Neural progenitor cell (in vitro differentiated cells): ENCODE data around the gene C1orf226. TPM values are rescaled to one million over a fixed set of nuclear protein-coding genes. Genes with fewer than 3 reads are reported as not detected.
A peak's percentile ranks its signal among the peaks of the same experiment; 100 is the strongest.
"Not testable (repeated sequence)": the region's sequence is repeated elsewhere in the genome, so short reads cannot be mapped to it uniquely, and the experiment has no call there.

Source experiments
- DNase-seq: peaks from one replicate; pipeline ENCODE4 v3.0.0-alpha.2; 2016; ENCODE audit warnings: low spot score
- H2AFZ ChIP-seq: fragments of 200-600 bp; sonication (generic); replicated peaks from 2 replicates; pipeline ENCODE4 v1.6.1; 2016; ENCODE audit warnings: antibody characterized with exemption
- H3F3A ChIP-seq: fragments of 200-600 bp; sonication (generic); 2 replicates; pipeline ENCODE4 v1.6.1; 2016; ENCODE audit warnings: antibody characterized with exemption, low read depth
- H3K27ac ChIP-seq: fragments of 200-600 bp; sonication (generic); 2 replicates; pipeline ENCODE4 v1.5.1; 2016; ENCODE audit warnings: mild to moderate bottlenecking
- H3K27me3 ChIP-seq: fragments of 200-600 bp; sonication (generic); 2 replicates; pipeline ENCODE4 v1.6.1; 2016; ENCODE audit warnings: mild to moderate bottlenecking, moderate library complexity
- H3K36me3 ChIP-seq: fragments of 200-600 bp; sonication (generic); 2 replicates; pipeline ENCODE4 v1.5.1; 2016
- H3K4me1 ChIP-seq: fragments of 200-600 bp; sonication (generic); 2 replicates; pipeline ENCODE4 v1.6.1; 2016; ENCODE audit warnings: mixed run types
- H3K4me2 ChIP-seq: fragments of 200-600 bp; sonication (generic); 2 replicates; pipeline ENCODE4 v1.6.1; 2016
- H3K4me3 ChIP-seq: fragments of 200-600 bp; sonication (generic); 2 replicates; pipeline ENCODE4 v1.5.1; 2016
- H3K79me2 ChIP-seq: fragments of 200-600 bp; sonication (generic); 2 replicates; pipeline ENCODE4 v1.6.1; 2016; ENCODE audit warnings: low read depth
- H3K9ac ChIP-seq: fragments of 200-600 bp; sonication (generic); 2 replicates; pipeline ENCODE4 v1.6.1; 2016
- H3K9me3 ChIP-seq: fragments of 200-600 bp; sonication (generic); 2 replicates; pipeline ENCODE4 v1.5.1; 2016; ENCODE audit warnings: low read depth
- H4K20me1 ChIP-seq: fragments of 200-600 bp; sonication (generic); 2 replicates; pipeline ENCODE4 v1.6.1; 2016; ENCODE audit warnings: low read depth
- H3K27ac Mint-ChIP-seq: 3 replicates; pipeline ENCODE4 v1.8.0; 2021; ENCODE audit warnings: mixed read lengths
- H3K27me3 Mint-ChIP-seq: 2 replicates; pipeline ENCODE4 v1.8.0; 2022; ENCODE audit warnings: low read depth, mild to moderate bottlenecking, inconsistent platforms, moderate library complexity, mixed read lengths; ENCODE audit not compliant: insufficient read depth
- H3K36me3 Mint-ChIP-seq: 3 replicates; pipeline ENCODE4 v1.8.0; 2021; ENCODE audit warnings: mixed read lengths
- H3K4me1 Mint-ChIP-seq: 3 replicates; pipeline ENCODE4 v1.8.0; 2021; ENCODE audit warnings: mixed read lengths
- H3K4me3 Mint-ChIP-seq: 3 replicates; pipeline ENCODE4 v1.8.0; 2021; ENCODE audit warnings: mild to moderate bottlenecking, moderate library complexity, mixed read lengths
- H3K9me3 Mint-ChIP-seq: 3 replicates; pipeline ENCODE4 v1.8.0; 2020; ENCODE audit warnings: mixed read lengths
- EZH2 ChIP-seq: fragments of 200-600 bp; sonication (generic); IDR thresholded peaks from 2 replicates; pipeline ENCODE4 v1.6.1; 2017; ENCODE audit warnings: antibody characterized with exemption, mild to moderate bottlenecking, moderate library complexity
- EZH2phosphoT487 ChIP-seq: fragments of 200-600 bp; sonication (generic); IDR thresholded peaks from 2 replicates; pipeline ENCODE4 v1.6.1; 2017; ENCODE audit warnings: antibody characterized with exemption
- total RNA-seq: library from RNA; depleted of rRNA; stranded (reverse); fragments of >200 nt; gene quantifications from 2 replicates; pipeline ENCODE4 v1.2.3, GENCODE V29; 2015; ENCODE audit warnings: low replicate concordance
- TF ChIP-seq, protein P1 (sequence below): fragments of 200-600 bp; sonication (generic); IDR thresholded peaks from 2 replicates; pipeline ENCODE4 v1.5.1; 2017; ENCODE audit warnings: antibody characterized with exemption, mild to moderate bottlenecking

C1orf226 gene
- total RNA-seq, 1 donor from 2014 or later = 3.9 TPM

- Histone ChIP-seq H3K4me1 (no peaks in the 10 kb centered on the region), H3F3A (no peaks in the 10 kb centered on the region), H3K9me3 (no peaks in the 10 kb centered on the region), H3K27me3 (no peaks in the 10 kb centered on the region), H3K27ac (no peak overlapping the region), H3K79me2 (no peaks in the 10 kb centered on the region), H3K4me3 (no peak overlapping the region), H3K9ac (no peak overlapping the region), H3K4me2 (no peak overlapping the region), H4K20me1 (no peaks in the 10 kb centered on the region), H2AFZ (no peak overlapping the region), H3K36me3 (no peaks in the 10 kb centered on the region)
- DNase-seq = no peak
- no peak overlapping the region for H3K4me3 Mint-ChIP-seq
- peaks cover 7% of the 10 kb centered on the region for H3K9me3 Mint-ChIP-seq
- peaks cover 11% of the 10 kb centered on the region for H3K4me1 Mint-ChIP-seq
- no peaks in the 10 kb centered on the region for H3K36me3 Mint-ChIP-seq
- no peak for TF ChIP-seq EZH2
- no peak for TF ChIP-seq EZH2phosphoT487
- TF ChIP-seq, protein P1, sequence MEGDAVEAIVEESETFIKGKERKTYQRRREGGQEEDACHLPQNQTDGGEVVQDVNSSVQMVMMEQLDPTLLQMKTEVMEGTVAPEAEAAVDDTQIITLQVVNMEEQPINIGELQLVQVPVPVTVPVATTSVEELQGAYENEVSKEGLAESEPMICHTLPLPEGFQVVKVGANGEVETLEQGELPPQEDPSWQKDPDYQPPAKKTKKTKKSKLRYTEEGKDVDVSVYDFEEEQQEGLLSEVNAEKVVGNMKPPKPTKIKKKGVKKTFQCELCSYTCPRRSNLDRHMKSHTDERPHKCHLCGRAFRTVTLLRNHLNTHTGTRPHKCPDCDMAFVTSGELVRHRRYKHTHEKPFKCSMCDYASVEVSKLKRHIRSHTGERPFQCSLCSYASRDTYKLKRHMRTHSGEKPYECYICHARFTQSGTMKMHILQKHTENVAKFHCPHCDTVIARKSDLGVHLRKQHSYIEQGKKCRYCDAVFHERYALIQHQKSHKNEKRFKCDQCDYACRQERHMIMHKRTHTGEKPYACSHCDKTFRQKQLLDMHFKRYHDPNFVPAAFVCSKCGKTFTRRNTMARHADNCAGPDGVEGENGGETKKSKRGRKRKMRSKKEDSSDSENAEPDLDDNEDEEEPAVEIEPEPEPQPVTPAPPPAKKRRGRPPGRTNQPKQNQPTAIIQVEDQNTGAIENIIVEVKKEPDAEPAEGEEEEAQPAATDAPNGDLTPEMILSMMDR = no peak
- no peak overlapping the region for H3K27ac Mint-ChIP-seq
- peaks cover 4% of the 10 kb centered on the region for H3K27me3 Mint-ChIP-seq
These were observed 35.4 kb downstream of the C1orf226 start for GRCh38 chr1:162416909-162417308.

- Histone ChIP-seq H3K36me3 (no peaks in the 10 kb centered on the region), H3K4me3 (no peak overlapping the region), H3K9me3 (no peaks in the 10 kb centered on the region), H3F3A (no peaks in the 10 kb centered on the region), H3K27ac (no peak overlapping the region), H3K4me2 (no peak overlapping the region), H2AFZ (no peak overlapping the region), H3K79me2 (no peaks in the 10 kb centered on the region), H3K4me1 (no peaks in the 10 kb centered on the region), H3K27me3 (no peaks in the 10 kb centered on the region), H3K9ac (no peak overlapping the region), H4K20me1 (no peaks in the 10 kb centered on the region)
- Mint-ChIP-seq H3K4me3 (no peak overlapping the region), H3K27ac (peak overlapping the region; percentile 34), H3K36me3 (no peaks in the 10 kb centered on the region), H3K4me1 (peaks cover 11% of the 10 kb centered on the region), H3K9me3 (peaks cover 7% of the 10 kb centered on the region), H3K27me3 (peaks cover 1% of the 10 kb centered on the region)
- DNase-seq = no peak
- TF ChIP-seq, protein P1 = no peak
- no peak for TF ChIP-seq EZH2
These were observed 36.1 kb downstream of the C1orf226 start for GRCh38 chr1:162417650-162418049.

DNA sequence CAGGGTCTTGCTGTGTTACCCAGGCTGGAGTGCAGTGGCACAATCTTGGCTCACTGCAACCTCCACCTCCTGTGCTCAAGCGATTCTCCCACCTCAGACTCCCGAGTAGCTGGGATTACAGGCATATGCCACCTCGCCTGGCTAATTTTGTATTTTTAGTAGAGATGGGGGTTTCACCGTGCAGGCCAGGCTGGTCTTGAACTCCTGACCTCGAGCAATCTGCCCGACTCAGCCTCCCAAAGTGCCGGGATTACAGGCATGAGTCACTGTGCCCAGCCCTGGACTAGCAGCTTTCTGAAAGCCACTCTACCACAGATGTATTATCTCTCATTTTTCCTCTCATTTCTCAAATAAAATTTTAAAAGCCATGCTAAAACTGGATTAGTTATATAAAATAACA lies 37.1 kb downstream of the C1orf226 start:
- not testable (repeated sequence) for H3K4me1 ChIP-seq, H3K4me2 ChIP-seq, H3K4me3 ChIP-seq, H3K27ac Mint-ChIP-seq, H3K27me3 ChIP-seq, H3K79me2 ChIP-seq, H3K27ac ChIP-seq, H3K27me3 Mint-ChIP-seq, H3F3A ChIP-seq, H3K9me3 ChIP-seq, H3K9ac ChIP-seq, H2AFZ ChIP-seq, H3K36me3 Mint-ChIP-seq, DNase-seq, H3K9me3 Mint-ChIP-seq, H3K4me3 Mint-ChIP-seq, H4K20me1 ChIP-seq, H3K36me3 ChIP-seq
- peaks cover 11% of the 10 kb centered on the region for H3K4me1 Mint-ChIP-seq

- not testable (repeated sequence) for H3F3A ChIP-seq, H3K36me3 Mint-ChIP-seq, H3K36me3 ChIP-seq, H3K27ac ChIP-seq, H3K27me3 Mint-ChIP-seq, H4K20me1 ChIP-seq, H3K27me3 ChIP-seq, H3K4me3 Mint-ChIP-seq, H3K9ac ChIP-seq, DNase-seq, H3K4me1 ChIP-seq, H2AFZ ChIP-seq, H3K4me3 ChIP-seq, H3K4me2 ChIP-seq, H3K79me2 ChIP-seq, H3K9me3 ChIP-seq
- Mint-ChIP-seq H3K4me1 (peaks cover 11% of the 10 kb centered on the region), H3K27ac (peak overlapping the region; percentile 38), H3K9me3 (peaks cover 11% of the 10 kb centered on the region)
These were observed 38.0 kb downstream of the C1orf226 start for GRCh38 chr1:162419450-162419931.
